ENCODE results near the gene AURKB. TPM values are rescaled to one million over a fixed set of nuclear protein-coding genes. Genes with fewer than 3 reads are reported as not detected.
A peak's percentile ranks its signal among the peaks of the same experiment; 100 is the strongest.

Gene AURKB
- total RNA-seq, 1 donor from 2014 or later: 2.2 TPM

DNA sequence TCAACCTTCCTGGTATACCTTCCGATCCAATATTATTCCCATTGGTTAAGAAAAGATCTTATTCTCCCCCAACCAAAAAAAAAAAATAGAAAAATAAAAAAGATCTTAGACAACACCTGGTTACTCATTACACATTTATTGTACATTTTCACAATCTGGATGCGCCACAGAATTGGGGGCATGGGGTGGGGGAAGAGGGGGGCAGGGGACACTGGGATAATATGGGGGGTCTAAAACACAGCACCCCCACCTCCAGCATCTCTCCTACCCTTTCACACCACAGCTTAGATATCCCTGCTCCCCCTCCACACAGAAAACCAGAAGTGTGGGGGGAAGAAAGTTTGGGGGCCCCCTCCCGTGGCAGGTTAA is 51.4 kb downstream of the AURKB start:
- Histone ChIP-seq H3K27ac (no peak overlapping the region), H3K4me1 (peaks cover 67% of the 10 kb centered on the region), H3K27me3 (ENCODE audit: low read depth) (no peaks in the 10 kb centered on the region)

DNA sequence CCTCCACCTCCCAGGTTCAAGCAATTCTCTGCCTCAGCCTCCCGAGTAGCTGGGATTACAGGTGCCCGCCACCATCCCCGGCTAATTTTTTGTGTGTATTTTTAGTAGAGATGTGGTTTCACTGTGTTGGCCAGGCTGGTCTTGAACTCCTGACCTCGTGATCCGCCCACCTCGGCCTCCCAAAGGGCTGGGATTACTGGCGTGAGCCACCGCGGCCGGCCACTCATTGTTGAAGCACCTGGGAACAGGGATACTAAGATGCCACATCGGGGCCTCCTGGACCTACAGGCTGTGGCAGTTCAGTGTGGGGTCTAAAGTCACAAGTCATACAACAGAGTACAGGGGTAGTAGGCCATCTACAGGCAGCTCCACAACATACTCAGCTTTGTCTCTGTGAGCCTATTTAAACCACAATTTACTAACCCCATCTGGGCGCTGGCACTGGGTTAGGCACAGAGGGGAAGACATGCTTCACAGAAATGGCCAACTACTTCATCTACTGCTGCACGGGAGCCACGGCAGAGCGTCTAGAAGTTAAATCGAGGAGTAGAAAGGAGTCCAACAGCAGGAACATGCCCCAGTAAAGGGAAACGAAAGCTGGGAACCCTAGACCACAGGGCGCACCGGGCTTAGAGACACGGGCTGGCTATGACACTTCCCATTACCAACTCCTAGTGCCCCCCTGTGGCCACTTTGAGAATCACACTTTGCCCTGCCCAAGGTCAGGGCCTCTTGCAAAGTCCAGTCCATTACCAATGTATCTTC is 51.9 kb downstream of the AURKB start:
- intact Hi-C loops (cut with DNase I): no loop called here
- H3K4me3 ChIP-seq: no peak overlapping the region
- H3K36me3 ChIP-seq: peaks cover 30% of the 10 kb centered on the region
- H3K9me3 ChIP-seq: no peaks in the 10 kb centered on the region
- H3K27ac ChIP-seq: peak overlapping the region; percentile 98
- ATAC-seq (peak; percentile 10 to 15), DNase-seq (peak; percentile 93)
- TF ChIP-seq, protein P1, sequence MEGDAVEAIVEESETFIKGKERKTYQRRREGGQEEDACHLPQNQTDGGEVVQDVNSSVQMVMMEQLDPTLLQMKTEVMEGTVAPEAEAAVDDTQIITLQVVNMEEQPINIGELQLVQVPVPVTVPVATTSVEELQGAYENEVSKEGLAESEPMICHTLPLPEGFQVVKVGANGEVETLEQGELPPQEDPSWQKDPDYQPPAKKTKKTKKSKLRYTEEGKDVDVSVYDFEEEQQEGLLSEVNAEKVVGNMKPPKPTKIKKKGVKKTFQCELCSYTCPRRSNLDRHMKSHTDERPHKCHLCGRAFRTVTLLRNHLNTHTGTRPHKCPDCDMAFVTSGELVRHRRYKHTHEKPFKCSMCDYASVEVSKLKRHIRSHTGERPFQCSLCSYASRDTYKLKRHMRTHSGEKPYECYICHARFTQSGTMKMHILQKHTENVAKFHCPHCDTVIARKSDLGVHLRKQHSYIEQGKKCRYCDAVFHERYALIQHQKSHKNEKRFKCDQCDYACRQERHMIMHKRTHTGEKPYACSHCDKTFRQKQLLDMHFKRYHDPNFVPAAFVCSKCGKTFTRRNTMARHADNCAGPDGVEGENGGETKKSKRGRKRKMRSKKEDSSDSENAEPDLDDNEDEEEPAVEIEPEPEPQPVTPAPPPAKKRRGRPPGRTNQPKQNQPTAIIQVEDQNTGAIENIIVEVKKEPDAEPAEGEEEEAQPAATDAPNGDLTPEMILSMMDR (IDR thresholded peaks at IDR 0.05): peak; percentile 94
- H3K4me1 ChIP-seq: peaks cover 67% of the 10 kb centered on the region
- H3K27me3 ChIP-seq (ENCODE audit: low read depth): no peaks in the 10 kb centered on the region

More for the DNA sequence above, 51.4 kb downstream of the AURKB start:
- no peak for ATAC-seq
- Histone ChIP-seq H3K9me3 (no peaks in the 10 kb centered on the region), H3K4me3 (no peak overlapping the region), H3K36me3 (peaks cover 26% of the 10 kb centered on the region)
- intact Hi-C loops (cut with DNase I): no loop called here
- DNase-seq: no peak
- TF ChIP-seq, protein P1 (IDR thresholded peaks at IDR 0.05): no peak

DNA sequence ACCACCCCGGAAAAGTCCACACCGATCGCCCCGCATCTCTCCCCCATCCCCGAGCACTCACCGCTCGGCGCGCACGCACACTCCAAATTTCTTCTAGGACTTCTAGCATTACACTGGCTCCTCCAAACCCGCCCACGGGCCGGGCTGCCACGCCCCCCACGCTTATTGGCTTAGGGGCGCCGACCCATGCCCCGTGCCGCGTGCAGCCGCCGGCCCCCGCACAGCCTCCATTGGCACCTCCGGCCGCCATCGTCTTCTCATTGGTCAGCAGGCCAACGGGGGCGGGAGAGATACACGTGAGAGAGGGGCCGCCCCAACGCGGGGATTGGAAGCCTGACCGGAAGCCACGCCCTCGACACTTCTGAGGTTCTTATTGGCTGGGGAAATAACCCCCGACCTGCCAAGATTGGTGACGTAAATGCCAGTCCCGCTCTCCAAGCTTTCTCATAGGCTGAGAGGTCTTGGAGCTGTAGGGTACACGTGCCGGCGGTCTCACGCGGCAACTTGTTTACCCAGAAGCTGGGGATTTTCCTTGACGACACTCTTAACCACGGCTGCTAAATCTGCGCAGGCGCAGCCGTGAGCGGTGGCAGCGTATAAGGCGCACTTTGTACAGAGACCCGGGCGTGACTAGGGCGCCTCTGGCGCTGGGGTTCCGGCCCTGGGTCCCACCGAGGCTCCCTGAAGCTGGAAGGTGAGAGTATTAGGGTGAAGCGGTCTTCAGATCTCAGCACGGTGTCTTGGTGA is 54.0 kb downstream of the AURKB start:
- DNase-seq (peak; percentile 100), ATAC-seq (peak; percentile 71 to 85)
- Histone ChIP-seq H3K36me3 (peaks cover 34% of the 10 kb centered on the region), H3K27me3 (ENCODE audit: low read depth) (no peaks in the 10 kb centered on the region), H3K9me3 (no peaks in the 10 kb centered on the region), H3K27ac (peak overlapping the region; percentile 99), H3K4me1 (peaks cover 67% of the 10 kb centered on the region), H3K4me3 (peak overlapping the region; percentile 73)
- TF ChIP-seq, protein P1 (IDR thresholded peaks at IDR 0.05): peak; percentile 5
- intact Hi-C loops (cut with DNase I): no loop called here

DNA sequence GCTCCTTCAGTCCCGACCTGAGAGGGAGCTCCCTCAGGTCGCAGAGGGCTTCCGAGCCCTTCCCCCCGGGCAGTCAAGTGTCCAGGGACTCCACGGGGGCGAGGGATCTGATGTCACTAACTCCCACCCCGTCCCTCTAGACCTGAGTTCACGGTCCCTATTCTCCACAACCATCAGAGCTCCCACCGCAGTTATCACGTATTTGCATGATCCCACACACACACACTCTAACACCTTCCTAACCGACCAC is 54.5 kb downstream of the AURKB start:
- ATAC-seq (no peak), DNase-seq (no peak)
- Histone ChIP-seq H3K4me1 (peaks cover 67% of the 10 kb centered on the region), H3K4me3 (peak overlapping the region; percentile 73), H3K9me3 (no peaks in the 10 kb centered on the region), H3K27ac (peak overlapping the region; percentile 99), H3K36me3 (peaks cover 30% of the 10 kb centered on the region), H3K27me3 (ENCODE audit: low read depth) (no peaks in the 10 kb centered on the region)
- intact Hi-C loops (cut with DNase I): no loop called here
- TF ChIP-seq, protein P1 (IDR thresholded peaks at IDR 0.05): no peak

DNA sequence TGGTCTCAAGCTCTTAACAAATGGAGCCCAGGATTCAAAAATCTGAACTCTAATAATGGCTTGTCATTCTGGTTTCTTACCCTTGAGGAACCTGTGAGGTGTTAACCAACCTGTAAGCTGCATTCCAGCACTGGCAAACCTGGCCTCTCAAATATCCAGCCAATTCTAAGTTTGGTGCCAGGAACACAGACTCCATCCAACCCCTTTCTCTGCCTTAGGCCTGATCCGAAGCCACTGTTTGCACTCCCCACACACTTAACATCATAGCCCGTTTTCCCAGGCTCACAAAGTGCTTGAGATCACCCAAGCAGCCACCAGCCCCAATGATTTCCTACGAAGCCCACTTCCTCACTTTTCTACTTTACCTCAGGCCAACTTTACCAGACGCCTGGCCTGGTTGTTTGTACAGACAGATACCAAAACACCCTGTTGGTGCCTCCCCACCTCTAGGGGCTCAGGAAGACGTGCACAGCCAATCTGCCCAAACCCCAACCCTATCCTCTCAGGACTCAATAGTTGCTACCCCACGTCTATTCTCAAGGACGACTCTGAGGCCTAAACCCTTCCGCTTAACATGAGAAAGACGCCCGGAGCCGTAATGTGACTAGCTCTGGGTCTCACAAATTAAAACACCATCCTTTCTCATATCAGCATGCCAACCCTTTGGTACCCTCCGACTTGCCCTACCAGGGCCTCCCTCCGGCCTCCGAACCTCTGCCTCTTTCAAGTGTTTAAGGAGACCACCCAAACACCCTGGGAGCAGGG is 55.0 kb downstream of the AURKB start:
- Histone ChIP-seq H3K36me3 (peaks cover 31% of the 10 kb centered on the region), H3K9me3 (no peaks in the 10 kb centered on the region), H3K27ac (peak overlapping the region; percentile 99), H3K4me3 (peak overlapping the region; percentile 73), H3K27me3 (ENCODE audit: low read depth) (no peaks in the 10 kb centered on the region), H3K4me1 (peaks cover 67% of the 10 kb centered on the region)
- intact Hi-C loops (cut with DNase I): no loop called here
- DNase-seq: peak; percentile 45
- TF ChIP-seq, protein P1 (IDR thresholded peaks at IDR 0.05): no peak
- ATAC-seq: no peak

Small RNA genes lying within 50 kb of the gene (microRNA-seq; reads per million reads assigned to microRNA genes)
- gene MIR4521 (ENCODE audit: borderline number of aligned reads): 36.7 reads per million, percentile 38 among the genes with 10 or more reads in this experiment

Other genes with a start within 250 kb of the AURKB start
- 3.1 TPM for gene GUCY2D, start 208.0 kb downstream of the AURKB start, total RNA-seq
- 53.5 TPM for gene ALOX15B, start 171.5 kb downstream of the AURKB start, total RNA-seq
- not detected for gene ALOX12B, start 122.9 kb downstream of the AURKB start, total RNA-seq
- gene ALOXE3, start 92.1 kb downstream of the AURKB start, total RNA-seq: not detected
- gene HES7, start 86.5 kb downstream of the AURKB start, total RNA-seq: 0.21 TPM
- 252 TPM for gene PER1, start 58.2 kb downstream of the AURKB start, total RNA-seq
- 77.0 TPM for gene VAMP2, start 47.6 kb downstream of the AURKB start, total RNA-seq
- 12.9 TPM for gene TMEM107, start 34.2 kb downstream of the AURKB start, total RNA-seq
- 7.7 TPM for gene BORCS6, start 20.4 kb downstream of the AURKB start, total RNA-seq
- 57.8 TPM for gene CTC1, start 37.5 kb upstream of the AURKB start, total RNA-seq
- 25.3 TPM for gene PFAS, start 38.7 kb upstream of the AURKB start, total RNA-seq
- 24.6 TPM for gene RANGRF, start 78.1 kb upstream of the AURKB start, total RNA-seq
- gene SLC25A35, start 84.8 kb upstream of the AURKB start, total RNA-seq: 7.7 TPM
- gene ARHGEF15, start 99.7 kb upstream of the AURKB start, total RNA-seq: 30.3 TPM
- gene ODF4, start 129.3 kb upstream of the AURKB start, total RNA-seq: not detected
- 1,194 TPM for gene RPL26, start 172.6 kb upstream of the AURKB start, total RNA-seq
- gene RNF222, start 187.3 kb upstream of the AURKB start, total RNA-seq: not detected
- gene NDEL1, start 225.3 kb upstream of the AURKB start, total RNA-seq: 74.1 TPM

All from lower lobe of right lung (tissue), 2 donors.